Mucosa of descending colon (tissue), 3 donors: ENCODE results near the gene GBP7. TPM values are rescaled to one million over a fixed set of nuclear protein-coding genes. Genes with fewer than 3 reads are reported as not detected.

Experiments used
- ATAC-seq: fragments of 200-7000 bp; cut with Tn5 transposase; one replicate; pipeline ENCODE4 v1.9.1; 2020; ENCODE audit warnings: mild to moderate bottlenecking, moderate library complexity
- DNase-seq, 3 donors: peaks; one replicate each; pipeline ENCODE4 v3.0.0-alpha.2; 2020
- H3K36me3 ChIP-seq: fragments of 200-600 bp; one replicate; pipeline ENCODE4 v1.8.0; 2021; ENCODE audit warnings: low read depth, mild to moderate bottlenecking
- H3K4me1 ChIP-seq: fragments of 200-600 bp; one replicate; pipeline ENCODE4 v1.8.0; 2021; ENCODE audit warnings: low read depth, mild to moderate bottlenecking
- H3K4me3 ChIP-seq: fragments of 200-600 bp; one replicate; pipeline ENCODE4 v1.8.0; 2021; ENCODE audit warnings: mild to moderate bottlenecking
- H3K9me3 ChIP-seq: fragments of 200-600 bp; one replicate; pipeline ENCODE4 v1.8.0; 2021; ENCODE audit warnings: mild to moderate bottlenecking
- CTCF ChIP-seq: fragments of 200-600 bp; IDR thresholded peaks from one replicate; pipeline ENCODE4 v1.8.0; 2022; ENCODE audit warnings: antibody characterized with exemption, mild to moderate bottlenecking
- intact Hi-C, 2 donors: fragments of 100-400 bp; cut with DNase I in 1 of 2; cut with micrococcal nuclease in 1 of 2; formaldehyde crosslinking; loops; one replicate each; pipeline versions ENCODE4 v1.11.0 to v1.11.1; 2022; cut with DNase I, micrococcal nuclease
- total RNA-seq, 3 donors: library from RNA; stranded (reverse); fragmentation: NEBNext Ultra II Directional in 2 of 3; extraction: Animal tissue kit (Norgen Biotek cat#: 25700) in 2 of 3; gene quantifications; one replicate each; pipeline versions ENCODE4 v1.2.1 to v1.2.4, GENCODE V29; 2021 to 2023
- donor health status: DM: no; HTN: no; CAD: no; lungs with moderate emphysema.
- donor health status: DM: no; HTN: no; CAD: no.
- donor health status: DM: no; HTN: yes; CAD: no.

GBP7 gene
- total RNA-seq, 3 donors from 2014 or later: 0.12 TPM; not detected in 2

GRCh38 chr1:89149229-89149628 is 26.6 kb downstream of the GBP7 start:
- no peak for TF ChIP-seq CTCF
- peak in 2 of 3 donors; percentile 30 to 47 for DNase-seq
- Histone ChIP-seq H3K4me3 (no peak overlapping the region), H3K36me3 (no peaks in the 10 kb centered on the region), H3K9me3 (no peaks in the 10 kb centered on the region), H3K4me1 (no peaks in the 10 kb centered on the region)
- peak; percentile 66 for ATAC-seq
- intact Hi-C loops: no loop called here

DNA sequence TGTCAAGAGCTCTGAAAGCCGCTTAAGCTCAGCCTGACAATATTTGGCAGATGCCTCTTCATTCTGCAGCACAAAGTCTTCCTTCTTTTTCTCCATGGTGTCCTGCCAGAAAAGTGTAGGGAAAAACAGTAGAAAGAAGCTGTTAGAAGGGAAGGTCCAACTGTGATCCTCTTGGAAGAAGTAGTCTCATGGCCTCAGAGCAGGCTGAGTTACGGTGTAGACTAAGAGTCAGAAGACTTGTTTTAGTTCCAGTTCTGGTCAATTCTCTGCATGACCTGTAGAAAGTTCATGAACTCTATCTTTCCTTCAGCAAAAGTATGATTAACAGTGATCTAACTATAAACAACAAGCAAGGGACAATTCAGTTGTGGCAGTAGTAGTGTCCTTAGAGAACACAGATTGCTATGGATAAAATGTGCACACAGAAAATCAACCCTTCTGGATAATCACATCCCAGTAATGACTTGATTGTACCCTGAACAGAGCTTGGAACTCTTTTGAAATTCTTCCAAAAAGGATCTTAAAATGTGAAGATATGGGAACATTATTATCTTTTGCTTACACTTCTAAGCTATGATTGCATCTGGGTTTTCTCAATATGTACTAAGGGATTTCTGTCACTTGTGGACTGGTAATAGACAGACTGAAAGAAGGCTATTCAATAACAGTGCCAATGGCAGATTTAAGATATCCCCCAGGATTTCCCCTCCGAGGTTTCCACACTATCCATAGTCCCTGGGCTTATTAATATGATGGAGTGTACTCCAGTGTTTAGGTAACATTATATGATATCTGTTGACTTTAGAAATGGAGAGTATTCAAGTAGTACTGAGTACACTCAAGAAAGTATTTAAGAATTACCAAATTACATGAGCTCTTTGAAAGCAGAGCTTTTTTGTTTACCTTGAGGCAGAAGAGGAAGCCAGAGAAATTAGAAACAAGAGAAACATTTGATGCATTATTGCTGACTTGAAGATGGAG is 27.8 kb downstream of the GBP7 start:
- no peak for DNase-seq
- intact Hi-C loops: no loop called here
- H3K36me3 ChIP-seq: no peaks in the 10 kb centered on the region
- no peak for ATAC-seq
- no peaks in the 10 kb centered on the region for H3K4me1 ChIP-seq
- H3K9me3 ChIP-seq: no peaks in the 10 kb centered on the region
- no peak for TF ChIP-seq CTCF
- H3K4me3 ChIP-seq: no peak overlapping the region

DNA sequence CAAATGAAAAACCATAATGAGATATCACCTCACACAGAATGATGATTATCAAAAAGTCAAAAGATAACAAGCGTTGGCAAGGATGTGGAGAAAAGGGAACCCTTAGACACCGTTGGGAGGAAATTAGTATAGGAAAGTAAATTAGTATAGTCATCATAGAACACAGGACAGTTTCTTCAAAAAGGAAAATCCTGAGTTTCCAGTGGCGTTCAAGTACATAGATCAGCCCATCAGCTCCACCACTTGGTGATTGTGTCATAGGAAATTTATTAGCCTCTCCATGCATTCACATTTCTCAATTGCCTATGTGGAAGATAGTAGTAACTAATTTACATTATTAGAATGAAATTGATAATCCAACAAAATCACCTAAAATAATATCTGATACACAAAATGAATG is 29.1 kb downstream of the GBP7 start:
- no peaks in the 10 kb centered on the region for H3K4me1 ChIP-seq
- no peak for ATAC-seq
- H3K9me3 ChIP-seq: no peaks in the 10 kb centered on the region
- no peak for DNase-seq
- intact Hi-C loops: no loop called here
- no peaks in the 10 kb centered on the region for H3K36me3 ChIP-seq
- no peak for TF ChIP-seq CTCF
- H3K4me3 ChIP-seq: no peak overlapping the region

GRCh38 chr1:89143484-89143883 is 32.3 kb downstream of the GBP7 start:
- Histone ChIP-seq H3K36me3 (no peaks in the 10 kb centered on the region), H3K9me3 (no peaks in the 10 kb centered on the region), H3K4me3 (no peak overlapping the region), H3K4me1 (no peaks in the 10 kb centered on the region)
- TF ChIP-seq CTCF: no peak
- ATAC-seq (no peak), DNase-seq (no peak)
- intact Hi-C loops: no loop called here

DNA sequence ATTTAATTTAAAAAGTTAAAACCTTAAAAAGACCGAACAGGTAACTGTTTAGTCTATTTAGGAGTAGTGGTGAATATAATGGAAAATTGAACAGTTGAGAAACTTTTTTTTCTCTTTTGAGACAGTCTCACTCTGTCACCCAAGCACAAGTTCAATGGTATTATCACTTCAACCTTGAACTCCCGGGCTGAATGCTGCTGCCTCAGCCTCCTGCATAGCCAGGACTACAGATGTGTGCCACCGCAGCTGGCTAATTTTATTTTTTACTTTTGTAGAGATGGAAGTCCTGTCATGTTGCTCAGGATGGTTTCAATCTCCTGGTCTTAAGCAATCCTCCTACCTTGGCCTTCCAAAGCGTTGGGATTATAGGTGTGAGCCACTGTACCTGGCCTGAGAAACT is 33.6 kb downstream of the GBP7 start:
- H3K36me3 ChIP-seq: no peaks in the 10 kb centered on the region
- no peaks in the 10 kb centered on the region for H3K4me1 ChIP-seq
- DNase-seq (no peak), ATAC-seq (no peak)
- TF ChIP-seq CTCF: no peak
- H3K4me3 ChIP-seq: no peak overlapping the region
- intact Hi-C loops: no loop called here
- no peaks in the 10 kb centered on the region for H3K9me3 ChIP-seq
